BLaER1 (cell line): Measurements from ENCODE around the gene NUDT6.

Experiments used
- H3K27ac ChIP-seq: shearing (Covaris generic); formaldehyde crosslinking; 2 replicates; pipeline ENCODE4 v1.8.1; 2022
- H3K27me3 ChIP-seq: shearing (Covaris generic); formaldehyde crosslinking; 2 replicates; pipeline ENCODE4 v1.8.1; 2022
- H3K36me3 ChIP-seq: shearing (Covaris generic); formaldehyde crosslinking; 2 replicates; pipeline ENCODE4 v1.8.1; 2022
- H3K4me1 ChIP-seq: shearing (Covaris generic); formaldehyde crosslinking; 2 replicates; pipeline ENCODE4 v1.8.1; 2022
- H3K4me2 ChIP-seq: shearing (Covaris generic); formaldehyde crosslinking; 2 replicates; pipeline ENCODE4 v1.8.1; 2022
- H3K4me3 ChIP-seq: shearing (Covaris generic); formaldehyde crosslinking; 2 replicates; pipeline ENCODE4 v1.8.1; 2022
- H3K9ac ChIP-seq: shearing (Covaris generic); formaldehyde crosslinking; 2 replicates; pipeline ENCODE4 v1.8.1; 2022
- H3K9me3 ChIP-seq: shearing (Covaris generic); formaldehyde crosslinking; 2 replicates; pipeline ENCODE4 v1.8.1; 2022
- H4K20me1 ChIP-seq: shearing (Covaris generic); formaldehyde crosslinking; 2 replicates; pipeline ENCODE4 v1.8.1; 2022
- Cebpa-rat ChIP-seq: shearing (Covaris generic); IDR thresholded peaks from 2 replicates; pipeline ENCODE4 v1.8.1; 2022

NUDT6 gene

DNA sequence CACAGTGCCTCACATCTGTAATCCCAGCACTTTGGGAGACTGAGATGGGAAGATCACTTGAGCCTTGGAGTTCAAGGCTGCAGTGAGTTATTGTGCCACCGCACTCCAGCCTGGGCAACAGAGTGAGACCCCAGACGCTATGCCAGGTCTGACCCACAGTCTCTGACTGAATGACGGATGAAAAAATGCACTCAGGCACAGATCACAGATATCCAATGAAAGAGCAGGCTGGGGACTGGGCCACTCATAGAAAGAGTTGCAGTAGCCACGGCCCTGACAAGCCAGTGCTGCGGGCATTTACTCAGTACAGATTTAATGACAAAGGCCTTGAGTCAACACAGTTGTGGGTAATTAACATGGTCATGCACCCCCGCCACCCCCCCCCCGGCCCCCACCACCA, 22.7 kb downstream of the NUDT6 start:
- H4K20me1 ChIP-seq: no peaks in the 10 kb centered on the region
- H3K9ac ChIP-seq: no peak overlapping the region
- H3K4me3 ChIP-seq: no peak overlapping the region
- H3K27ac ChIP-seq: no peak overlapping the region
- H3K4me2 ChIP-seq: no peak overlapping the region
- H3K4me1 ChIP-seq: no peaks in the 10 kb centered on the region
- TF ChIP-seq Cebpa-rat: no peak
- no peaks in the 10 kb centered on the region for H3K36me3 ChIP-seq
- no peaks in the 10 kb centered on the region for H3K9me3 ChIP-seq
- no peaks in the 10 kb centered on the region for H3K27me3 ChIP-seq

DNA sequence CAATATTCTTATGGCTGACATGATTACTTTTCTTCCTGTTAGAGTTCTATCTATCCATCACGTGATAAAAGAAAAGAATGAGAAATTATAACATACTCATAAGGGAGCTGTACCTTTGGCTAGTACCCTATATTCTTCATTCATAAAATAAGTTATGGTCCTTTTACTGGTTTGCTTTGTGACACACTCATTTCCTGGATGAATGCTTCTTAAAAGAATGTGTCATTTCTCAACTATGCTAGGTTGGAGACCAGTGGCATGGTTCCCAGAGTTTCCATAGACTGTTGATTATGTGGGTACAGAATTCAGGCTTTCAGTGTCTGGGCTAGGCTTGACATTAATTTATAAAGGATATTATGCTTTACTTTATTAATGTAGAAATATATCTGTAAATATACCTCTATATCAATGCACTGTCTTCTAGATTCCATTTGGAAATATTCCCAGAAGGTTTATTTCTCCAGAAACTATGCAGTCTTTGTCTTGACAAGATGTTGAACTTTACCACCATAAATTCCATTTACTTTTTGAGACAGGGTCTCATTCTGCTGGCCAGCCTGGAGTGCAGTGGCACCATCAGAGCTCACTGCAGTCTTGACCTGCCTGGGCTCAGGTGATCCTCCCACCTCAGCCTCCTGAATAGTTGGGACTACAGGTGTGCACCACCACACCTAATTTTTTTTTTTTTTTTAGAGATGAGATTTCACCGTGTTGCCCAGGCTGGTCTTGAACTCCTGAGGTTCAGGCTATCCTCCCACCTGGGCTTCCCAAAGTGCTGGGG, 23.8 kb downstream of the NUDT6 start:
- no peak overlapping the region for H3K9ac ChIP-seq
- H3K4me1 ChIP-seq: no peaks in the 10 kb centered on the region
- H3K4me2 ChIP-seq: no peak overlapping the region
- no peaks in the 10 kb centered on the region for H4K20me1 ChIP-seq
- H3K4me3 ChIP-seq: no peak overlapping the region
- TF ChIP-seq Cebpa-rat: no peak
- no peaks in the 10 kb centered on the region for H3K9me3 ChIP-seq
- H3K27me3 ChIP-seq: no peaks in the 10 kb centered on the region
- no peak overlapping the region for H3K27ac ChIP-seq
- no peaks in the 10 kb centered on the region for H3K36me3 ChIP-seq

DNA sequence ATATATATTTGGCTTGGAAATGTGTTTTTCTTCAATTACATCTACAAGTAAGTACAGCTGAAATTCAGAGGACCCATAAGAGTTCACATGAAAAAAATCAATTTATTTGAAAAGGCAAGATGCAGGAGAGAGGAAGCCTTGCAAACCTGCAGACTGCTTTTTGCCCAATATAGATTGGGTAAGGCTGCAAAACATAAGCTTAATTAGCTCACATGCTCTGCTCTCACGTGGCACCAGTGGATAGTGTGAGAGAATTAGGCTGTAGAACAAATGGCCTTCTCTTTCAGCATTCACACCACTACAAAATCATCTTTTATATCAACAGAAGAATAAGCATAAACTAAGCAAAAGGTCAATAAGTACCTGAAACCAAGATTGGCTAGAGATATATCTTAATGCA, 26.1 kb downstream of the NUDT6 start:
- TF ChIP-seq Cebpa-rat: no peak
- Histone ChIP-seq H3K9me3 (no peaks in the 10 kb centered on the region), H3K4me3 (no peak overlapping the region), H3K27ac (no peak overlapping the region), H4K20me1 (no peaks in the 10 kb centered on the region), H3K9ac (no peak overlapping the region), H3K4me1 (no peaks in the 10 kb centered on the region), H3K4me2 (no peak overlapping the region), H3K36me3 (no peaks in the 10 kb centered on the region; the same call in 1 of the 2 replicates), H3K27me3 (no peaks in the 10 kb centered on the region)

DNA sequence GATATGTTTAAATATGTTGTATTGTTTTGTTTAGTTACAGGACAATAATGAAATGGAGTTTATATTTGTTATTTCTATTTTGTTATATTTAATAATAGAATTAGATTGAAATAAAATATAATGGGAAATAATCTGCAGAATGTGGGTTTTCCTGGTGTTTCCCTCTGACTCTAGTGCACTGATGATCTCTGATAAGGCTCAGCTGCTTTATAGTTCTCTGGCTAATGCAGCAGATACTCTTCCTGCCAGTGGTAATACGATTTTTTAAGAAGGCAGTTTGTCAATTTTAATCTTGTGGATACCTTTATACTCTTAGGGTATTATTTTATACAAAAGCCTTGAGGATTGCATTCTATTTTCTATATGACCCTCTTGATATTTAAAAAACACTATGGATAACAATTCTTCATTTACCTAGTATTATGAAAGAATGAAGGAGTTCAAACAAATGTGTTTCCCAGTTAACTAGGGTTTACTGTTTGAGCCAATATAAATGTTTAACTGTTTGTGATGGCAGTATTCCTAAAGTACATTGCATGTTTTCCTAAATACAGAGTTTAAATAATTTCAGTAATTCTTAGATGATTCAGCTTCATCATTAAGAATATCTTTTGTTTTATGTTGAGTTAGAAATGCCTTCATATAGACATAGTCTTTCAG, 26.9 kb downstream of the NUDT6 start:
- Histone ChIP-seq H3K27ac (no peak overlapping the region), H3K4me1 (no peaks in the 10 kb centered on the region), H3K36me3 (no peaks in the 10 kb centered on the region; the same call in 1 of the 2 replicates), H3K27me3 (no peaks in the 10 kb centered on the region), H3K4me2 (no peak overlapping the region), H3K9ac (no peak overlapping the region), H3K4me3 (no peak overlapping the region), H3K9me3 (no peaks in the 10 kb centered on the region), H4K20me1 (no peaks in the 10 kb centered on the region)
- no peak for TF ChIP-seq Cebpa-rat

DNA sequence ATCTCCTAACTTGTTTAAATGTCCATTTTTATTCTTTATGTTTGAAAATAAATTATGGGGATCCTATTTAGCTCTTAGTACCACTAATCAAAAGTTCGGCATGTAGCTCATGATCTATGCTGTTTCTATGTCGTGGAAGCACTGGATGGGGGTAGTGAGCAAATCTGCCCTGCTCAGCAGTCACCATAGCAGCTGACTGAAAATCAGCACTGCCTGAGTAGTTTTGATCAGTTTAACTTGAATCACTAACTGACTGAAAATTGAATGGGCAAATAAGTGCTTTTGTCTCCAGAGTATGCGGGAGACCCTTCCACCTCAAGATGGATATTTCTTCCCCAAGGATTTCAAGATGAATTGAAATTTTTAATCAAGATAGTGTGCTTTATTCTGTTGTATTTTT, 27.6 kb downstream of the NUDT6 start:
- H3K4me3 ChIP-seq: no peak overlapping the region
- H3K4me1 ChIP-seq: no peaks in the 10 kb centered on the region
- no peak overlapping the region for H3K4me2 ChIP-seq
- no peak overlapping the region for H3K27ac ChIP-seq
- no peaks in the 10 kb centered on the region for H4K20me1 ChIP-seq
- no peaks in the 10 kb centered on the region for H3K9me3 ChIP-seq
- no peak overlapping the region for H3K9ac ChIP-seq
- H3K27me3 ChIP-seq: no peaks in the 10 kb centered on the region
- H3K36me3 ChIP-seq: no peaks in the 10 kb centered on the region; the same call in 1 of the 2 replicates
- no peak for TF ChIP-seq Cebpa-rat

DNA sequence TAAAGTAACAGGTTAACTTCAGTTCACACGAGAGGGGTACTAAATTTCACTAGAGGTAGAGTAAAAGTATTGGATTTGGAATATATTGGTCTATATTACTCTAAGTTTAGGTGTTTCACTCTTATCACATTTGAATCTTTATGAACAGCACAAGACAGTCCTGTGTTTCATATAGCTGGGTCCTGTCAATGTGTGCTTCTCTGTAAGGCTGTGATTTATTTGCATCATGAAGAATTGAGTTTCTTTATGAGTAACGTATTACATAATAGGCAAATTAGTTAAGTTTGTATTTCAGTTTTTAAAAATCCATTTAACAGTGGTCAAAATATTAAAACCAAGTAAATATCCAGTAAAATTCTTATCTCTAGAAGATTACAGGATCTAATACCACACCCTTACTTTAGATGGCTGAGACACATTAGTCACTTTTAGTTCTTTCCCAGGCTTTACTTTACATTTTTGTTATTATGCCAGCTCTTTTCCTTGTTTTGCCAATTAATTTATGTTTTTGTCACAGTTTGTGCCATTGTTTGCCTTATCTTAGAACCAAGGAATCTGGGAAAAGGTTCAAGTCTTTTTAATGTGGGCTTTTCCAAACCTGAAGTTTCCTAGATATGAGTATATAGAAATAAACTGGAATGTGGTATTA, 32.1 kb downstream of the NUDT6 start:
- no peak overlapping the region for H3K4me3 ChIP-seq
- no peaks in the 10 kb centered on the region; the same call in 1 of the 2 replicates for H3K36me3 ChIP-seq
- H3K4me2 ChIP-seq: no peak overlapping the region

DNA sequence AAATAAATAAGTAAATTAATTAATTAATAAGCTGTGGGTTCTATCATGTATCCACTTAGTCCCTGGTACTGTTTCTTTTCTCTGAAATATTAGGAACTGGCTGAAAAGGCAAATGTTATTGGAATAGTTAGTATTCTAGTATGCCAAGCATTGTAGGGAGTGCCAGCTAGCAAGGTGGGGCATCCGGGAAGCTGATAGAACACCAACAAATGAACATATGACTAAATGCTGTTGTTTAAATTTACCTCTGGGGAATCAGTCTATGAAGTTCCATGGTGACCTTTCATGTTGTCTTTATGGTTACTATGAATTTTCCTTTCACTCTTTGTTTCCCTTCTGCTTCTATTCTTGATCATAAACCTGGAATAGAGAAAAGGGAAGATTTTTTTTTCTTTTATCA, 32.7 kb downstream of the NUDT6 start:
- no peak for TF ChIP-seq Cebpa-rat
- H3K4me2 ChIP-seq: no peak overlapping the region
- no peaks in the 10 kb centered on the region for H3K27me3 ChIP-seq
- no peaks in the 10 kb centered on the region; the same call in 1 of the 2 replicates for H3K36me3 ChIP-seq
- H3K9me3 ChIP-seq: no peaks in the 10 kb centered on the region
- no peak overlapping the region for H3K27ac ChIP-seq
- H3K4me3 ChIP-seq: no peak overlapping the region
- no peak overlapping the region for H3K9ac ChIP-seq
- no peaks in the 10 kb centered on the region for H3K4me1 ChIP-seq
- no peaks in the 10 kb centered on the region for H4K20me1 ChIP-seq

More for the DNA sequence above, 32.1 kb downstream of the NUDT6 start:
- Histone ChIP-seq H3K4me1 (no peaks in the 10 kb centered on the region), H4K20me1 (no peaks in the 10 kb centered on the region), H3K9ac (no peak overlapping the region), H3K27me3 (no peaks in the 10 kb centered on the region), H3K27ac (no peak overlapping the region), H3K9me3 (no peaks in the 10 kb centered on the region)
- TF ChIP-seq Cebpa-rat: no peak

DNA sequence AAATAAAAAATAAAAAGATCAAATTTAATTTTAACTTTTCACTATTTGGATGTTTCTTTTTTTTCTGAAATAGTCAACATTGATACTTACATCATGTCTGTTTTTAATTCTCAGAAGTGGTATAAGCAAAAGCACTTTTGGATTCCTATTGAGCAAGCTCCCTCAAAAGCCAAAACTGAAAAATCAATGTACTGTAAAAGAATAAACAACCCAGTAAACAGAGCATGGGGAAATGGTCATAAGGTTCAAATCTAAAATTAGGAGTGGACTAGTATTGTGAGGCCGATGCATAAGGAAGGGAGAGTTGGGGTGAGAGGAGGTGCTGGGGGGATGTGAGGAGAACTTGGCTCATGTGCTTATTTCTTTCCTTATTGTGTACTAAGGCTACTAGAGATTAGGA, 37.9 kb downstream of the NUDT6 start:
- H3K9ac ChIP-seq: no peak overlapping the region
- H3K4me2 ChIP-seq: no peak overlapping the region
- H3K4me1 ChIP-seq: no peaks in the 10 kb centered on the region
- no peak for TF ChIP-seq Cebpa-rat
- H3K4me3 ChIP-seq: no peak overlapping the region
- peaks cover 23% of the 10 kb centered on the region for H3K9me3 ChIP-seq
- H3K27me3 ChIP-seq: no peaks in the 10 kb centered on the region
- H3K27ac ChIP-seq: no peak overlapping the region
- no peaks in the 10 kb centered on the region for H4K20me1 ChIP-seq
- H3K36me3 ChIP-seq: no peaks in the 10 kb centered on the region

DNA sequence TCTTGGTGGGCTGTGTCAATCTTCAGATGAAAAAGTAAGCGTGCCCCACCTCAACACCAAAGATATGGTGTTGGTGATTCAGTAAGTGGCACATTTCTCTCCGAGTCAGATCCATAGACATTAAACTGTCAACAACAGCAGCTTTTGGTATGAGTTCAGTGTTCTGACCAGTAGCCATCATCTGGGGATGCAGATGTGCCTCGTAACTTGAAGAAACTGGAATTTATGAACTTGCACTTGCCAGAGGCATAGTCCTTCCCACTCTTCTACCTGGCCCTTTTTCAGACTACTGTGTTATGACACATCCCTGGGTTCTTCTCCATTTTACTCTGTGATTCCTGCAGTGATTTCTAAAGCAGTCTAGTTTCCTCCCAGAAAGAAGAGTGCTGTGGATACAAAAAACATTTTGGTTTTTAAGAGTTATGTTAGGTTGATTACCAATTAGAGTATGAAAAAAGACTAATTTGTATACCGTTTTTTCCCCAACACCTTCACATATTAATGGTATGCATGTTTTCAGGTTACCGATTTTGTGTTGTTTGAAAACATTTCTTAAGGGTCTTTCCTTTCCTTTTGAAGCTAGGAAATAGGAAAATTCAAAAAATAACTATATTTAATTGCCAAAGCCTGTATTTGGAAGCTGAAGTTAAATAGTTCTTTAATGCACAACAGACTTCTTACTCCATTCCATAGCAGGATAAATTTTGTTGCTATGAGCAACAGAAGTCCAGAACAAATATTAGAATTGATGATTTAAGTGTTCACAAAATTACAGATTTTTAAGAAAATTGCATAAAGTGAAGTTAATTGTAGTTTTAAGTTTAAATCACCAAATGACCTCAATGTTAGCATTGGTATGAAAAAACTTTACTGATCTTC, 39.3 kb downstream of the NUDT6 start:
- no peak overlapping the region for H3K9ac ChIP-seq

More for the DNA sequence above, 39.3 kb downstream of the NUDT6 start:
- no peaks in the 10 kb centered on the region for H3K36me3 ChIP-seq
- no peaks in the 10 kb centered on the region for H4K20me1 ChIP-seq
- H3K9me3 ChIP-seq: peaks cover 23% of the 10 kb centered on the region
- no peak overlapping the region for H3K4me3 ChIP-seq
- no peak overlapping the region for H3K4me2 ChIP-seq
- H3K27ac ChIP-seq: no peak overlapping the region
- H3K27me3 ChIP-seq: no peaks in the 10 kb centered on the region
- no peaks in the 10 kb centered on the region for H3K4me1 ChIP-seq
- TF ChIP-seq Cebpa-rat: no peak
